NCI-H82 treated with DMSO at 0.1 percent for 48 hours (cell line): ENCODE results near the gene ASF1A.
A peak's percentile ranks its signal among the peaks of the same experiment; 100 is the strongest.

Experiments used
- DNase-seq: peaks from one replicate; lab custom pipeline; 2025; ENCODE audit not compliant: unreplicated experiment; lab: John Stamatoyannopoulos, UW

ASF1A gene

GRCh38 chr6:118881440-118882313 lies 12.3 kb upstream of the ASF1A start:
- DNase-seq, result no peak

GRCh38 chr6:118882314-118882905 lies 11.5 kb upstream of the ASF1A start:
- no peak for DNase-seq

DNA sequence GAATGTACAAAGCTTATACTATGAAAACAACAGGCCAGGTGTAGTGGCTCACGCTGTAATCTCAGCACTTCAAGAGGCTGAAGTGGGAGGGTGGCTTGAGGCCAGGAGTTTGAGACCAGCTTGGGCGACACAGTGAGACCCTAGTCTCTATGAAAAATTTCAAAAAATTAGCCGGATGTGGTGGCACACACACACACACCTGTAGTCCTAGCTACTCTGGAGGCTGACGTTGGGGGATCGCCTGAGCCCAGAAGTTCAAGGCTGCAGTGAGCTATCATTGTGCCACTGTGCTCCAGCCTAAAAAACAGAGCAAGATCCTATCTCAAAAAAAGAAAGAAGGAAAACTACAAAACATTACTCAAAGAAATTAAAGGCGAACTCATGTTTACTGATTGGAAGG lies 7.3 kb upstream of the ASF1A start:
- no peak for DNase-seq

DNA sequence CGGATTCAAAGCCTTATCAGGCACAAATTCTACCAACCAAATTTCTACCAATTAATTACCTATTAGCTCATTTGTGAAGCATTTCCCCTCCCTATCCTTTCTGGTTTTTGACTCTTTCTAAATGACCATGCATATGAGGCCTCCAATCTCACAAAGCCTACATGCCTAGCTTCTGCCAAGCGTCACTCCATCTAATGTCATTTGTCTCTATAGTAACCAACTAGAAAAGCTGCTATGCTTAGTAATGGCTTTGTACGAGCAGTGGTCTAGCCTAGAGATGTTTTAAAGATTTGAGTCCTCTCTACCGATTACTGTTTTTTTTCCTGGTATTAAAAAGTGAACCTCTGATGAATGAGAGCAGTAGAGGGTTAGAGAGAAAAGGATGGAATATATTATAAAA lies 4.8 kb upstream of the ASF1A start:
- DNase-seq, result peak; percentile 86

DNA sequence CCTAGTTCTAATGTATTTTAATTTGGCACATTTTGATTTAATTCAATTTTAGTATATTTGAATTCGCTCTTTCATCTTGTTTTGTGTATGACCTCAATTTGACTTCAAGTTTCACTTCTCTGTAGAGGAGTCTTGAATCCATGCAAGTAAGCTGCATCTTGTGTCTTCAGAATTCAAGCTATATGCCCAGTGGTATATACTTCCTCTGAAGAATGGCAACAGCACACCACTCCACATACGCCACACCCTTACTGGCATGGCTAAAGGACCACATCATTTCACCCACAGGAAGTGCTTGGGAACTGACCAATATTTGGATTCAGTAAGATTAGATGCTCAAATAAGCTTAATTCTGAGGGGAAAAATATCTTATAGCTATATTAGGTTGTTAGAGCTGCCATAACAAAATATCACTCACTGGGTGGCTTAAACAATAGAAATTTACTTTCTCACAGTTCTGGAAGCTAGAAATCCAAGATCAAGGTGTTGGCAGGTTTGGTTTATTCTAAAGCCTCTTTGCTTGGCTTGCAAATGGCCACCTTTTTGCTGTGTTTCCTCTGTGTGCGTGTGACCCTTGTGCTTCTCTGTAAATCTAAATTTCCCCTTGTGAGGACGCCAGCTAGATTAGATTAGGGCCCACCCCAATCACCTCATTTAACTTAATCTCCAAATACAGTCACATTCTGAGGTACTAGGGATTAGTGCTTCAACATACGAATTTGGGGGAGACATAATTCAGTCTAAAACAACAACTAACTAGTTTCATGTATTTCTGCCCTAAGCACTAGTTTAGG lies 2.8 kb upstream of the ASF1A start:
- no peak for DNase-seq

GRCh38 chr6:118892355-118892991 lies 1.5 kb upstream of the ASF1A start:
- no peak for DNase-seq

GRCh38 chr6:118893064-118893806 lies 717 bp upstream of the ASF1A start:
- DNase-seq, result peak; percentile 78

- no peak for DNase-seq
Observed at GRCh38 chr6:118894425-118895260, 691 bp downstream of the ASF1A start.

DNA sequence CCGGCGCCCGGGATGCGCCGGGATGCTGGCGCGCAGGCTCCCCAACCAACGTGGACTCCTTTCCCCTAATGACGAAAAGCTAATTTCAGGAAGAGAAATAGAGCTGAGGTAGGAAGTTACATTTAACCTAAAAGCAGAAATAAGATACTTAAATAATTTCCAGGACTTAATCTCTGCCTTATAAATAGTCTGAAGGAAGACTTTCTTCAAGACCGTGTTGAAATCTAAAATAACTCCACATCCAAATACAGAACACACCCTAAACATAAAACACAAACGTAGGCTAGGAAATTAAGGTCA lies 1.3 kb downstream of the ASF1A start:
- DNase-seq, result no peak

GRCh38 chr6:118895859-118896258 lies 1.9 kb downstream of the ASF1A start:
- no peak for DNase-seq

DNA sequence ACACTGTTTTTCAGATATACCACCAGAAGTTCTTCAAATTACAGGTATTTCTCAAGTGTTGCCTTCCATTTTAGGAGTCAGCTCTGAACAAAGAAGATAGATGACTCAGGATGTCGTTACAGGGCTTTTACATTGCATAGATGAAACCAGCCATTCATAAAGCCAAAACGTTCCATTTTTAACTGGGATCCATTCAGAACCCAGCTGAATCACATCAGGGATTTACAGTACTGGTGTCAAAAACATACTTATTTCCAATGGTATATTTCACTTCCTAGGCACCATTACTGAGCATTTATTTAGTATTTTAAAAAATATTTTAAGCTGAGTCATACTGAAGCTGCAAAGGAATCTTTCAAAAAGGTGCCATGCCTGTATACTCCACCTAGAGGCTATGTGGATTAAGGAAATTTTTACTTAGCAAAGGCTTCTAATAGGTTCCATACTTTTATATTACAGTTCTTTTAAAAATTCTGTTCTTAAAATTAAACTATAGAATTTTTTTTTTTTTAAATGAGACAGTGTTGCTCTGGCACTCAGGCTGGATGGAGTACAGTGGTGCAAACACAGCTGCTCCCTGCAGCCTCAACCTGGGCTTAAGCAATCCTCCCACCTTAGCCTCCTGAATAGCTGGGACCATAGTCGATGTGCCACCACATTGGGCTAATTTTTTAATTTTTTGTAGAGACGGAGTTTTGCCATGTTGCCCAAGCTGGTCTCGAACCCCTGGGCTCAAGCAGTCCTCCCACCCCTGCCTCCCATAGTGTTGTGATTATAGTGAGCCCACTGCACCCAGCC lies 2.6 kb downstream of the ASF1A start:
- DNase-seq, result peak; percentile 27

GRCh38 chr6:118897386-118897785 lies 3.4 kb downstream of the ASF1A start:
- DNase-seq, result no peak

DNA sequence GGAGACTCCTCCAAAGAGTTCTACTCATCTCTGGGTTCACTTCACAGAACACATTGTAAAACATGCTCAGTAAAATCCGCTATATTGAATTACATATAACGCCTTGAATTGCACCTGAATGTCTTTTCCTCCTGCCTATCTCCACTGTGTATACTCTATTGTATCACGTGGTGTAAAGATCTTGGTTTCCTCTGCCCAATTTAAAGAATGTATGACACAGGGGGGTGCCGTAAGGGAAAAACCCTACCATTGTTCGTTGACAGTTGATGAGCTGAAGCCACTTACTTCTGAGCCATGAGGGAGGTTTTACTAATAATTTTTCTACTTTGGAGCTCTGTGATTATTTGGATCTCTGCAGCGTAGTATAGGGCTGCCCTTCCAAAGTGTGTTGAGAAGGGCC lies 6.0 kb downstream of the ASF1A start:
- no peak for DNase-seq

DNA sequence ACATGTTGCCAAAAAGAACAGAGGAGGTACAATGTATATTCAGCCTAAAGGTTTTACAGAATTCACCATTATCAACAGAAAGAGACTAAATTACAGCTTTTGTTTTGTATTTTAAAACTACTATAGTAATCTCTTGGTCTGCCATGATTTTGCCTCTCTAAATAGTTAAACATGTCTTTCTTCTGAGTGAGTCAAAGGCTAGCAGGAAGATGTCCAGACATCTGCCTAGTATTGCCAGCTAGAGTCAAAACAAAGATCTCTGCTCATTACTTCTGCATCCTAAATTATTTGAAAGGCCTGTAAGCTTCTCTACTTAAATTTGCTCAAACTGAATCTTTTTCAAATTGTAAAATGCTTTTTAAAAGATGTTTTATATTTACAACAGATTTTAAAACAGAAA lies 8.8 kb downstream of the ASF1A start:
- no peak for DNase-seq

GRCh38 chr6:118903138-118903537 lies 9.2 kb downstream of the ASF1A start:
- no peak for DNase-seq

- no peak for DNase-seq
Observed at GRCh38 chr6:118903691-118904090, 9.7 kb downstream of the ASF1A start.

DNA sequence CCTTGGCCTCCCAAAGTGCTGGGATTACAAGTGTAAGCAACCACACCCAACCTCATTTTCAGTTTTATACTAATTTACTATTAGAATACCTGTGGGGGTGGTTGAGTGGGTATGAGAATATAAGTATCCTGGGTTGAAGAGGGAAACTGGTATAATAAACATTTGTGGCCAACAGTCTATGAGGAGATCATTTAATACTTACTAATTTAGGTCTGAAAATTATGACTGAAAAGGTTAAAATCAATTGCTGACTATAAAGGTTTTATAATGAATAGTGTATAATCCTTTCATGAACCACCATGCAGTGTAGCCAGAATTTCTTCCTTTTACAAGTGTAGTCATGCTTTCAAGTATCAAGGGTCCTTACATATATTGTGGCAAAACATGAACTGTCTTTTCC lies 11.1 kb downstream of the ASF1A start:
- DNase-seq, result no peak

GRCh38 chr6:118905851-118906250 lies 11.9 kb downstream of the ASF1A start:
- DNase-seq, result no peak

GRCh38 chr6:118908441-118908840 lies 14.5 kb downstream of the ASF1A start:
- no peak for DNase-seq
